Ishikawa (cell line): ENCODE measurements around the gene ST6GALNAC6.

Experiments
- CEBPB ChIP-seq: IDR thresholded peaks from 2 replicates; pipeline ENCODE4 v1.6.1; 2012
- CREB1 ChIP-seq: IDR thresholded peaks from 2 replicates; pipeline ENCODE4 v1.6.1; 2012; ENCODE audit warnings: low read depth
- EGR1 ChIP-seq: IDR thresholded peaks from 2 replicates; pipeline ENCODE4 v1.6.1; 2012
- EP300 ChIP-seq: IDR thresholded peaks from 2 replicates; pipeline ENCODE4 v1.6.1; 2012; ENCODE audit warnings: borderline replicate concordance
- FOXM1 ChIP-seq: IDR thresholded peaks from 2 replicates; pipeline ENCODE4 v1.6.1; 2012; ENCODE audit warnings: low read depth, borderline replicate concordance
- MAX ChIP-seq: IDR thresholded peaks from 2 replicates; pipeline ENCODE4 v1.6.1; 2012
- NFIC ChIP-seq: IDR thresholded peaks from 2 replicates; pipeline ENCODE4 v1.6.1; 2012
- RAD21 ChIP-seq: IDR thresholded peaks from 2 replicates; pipeline ENCODE4 v1.6.1; 2012; ENCODE audit warnings: low read depth
- TAF1 ChIP-seq: IDR thresholded peaks from 2 replicates; pipeline ENCODE4 v1.6.1; 2012; ENCODE audit warnings: low read depth, mild to moderate bottlenecking
- TCF12 ChIP-seq: IDR thresholded peaks from 2 replicates; pipeline ENCODE4 v1.6.1; 2012; ENCODE audit warnings: low read depth
- TEAD4 ChIP-seq: IDR thresholded peaks from 2 replicates; pipeline ENCODE4 v1.6.1; 2012
- USF1 ChIP-seq: IDR thresholded peaks from 2 replicates; pipeline ENCODE4 v1.6.1; 2012
- YY1 ChIP-seq: IDR thresholded peaks from 2 replicates; pipeline ENCODE4 v1.6.1; 2012; ENCODE audit warnings: low read depth
- TF ChIP-seq, protein P1 (sequence below): IDR thresholded peaks from 2 replicates; pipeline ENCODE4 v1.6.1; 2012; ENCODE audit warnings: low read depth, mild to moderate bottlenecking

DNA sequence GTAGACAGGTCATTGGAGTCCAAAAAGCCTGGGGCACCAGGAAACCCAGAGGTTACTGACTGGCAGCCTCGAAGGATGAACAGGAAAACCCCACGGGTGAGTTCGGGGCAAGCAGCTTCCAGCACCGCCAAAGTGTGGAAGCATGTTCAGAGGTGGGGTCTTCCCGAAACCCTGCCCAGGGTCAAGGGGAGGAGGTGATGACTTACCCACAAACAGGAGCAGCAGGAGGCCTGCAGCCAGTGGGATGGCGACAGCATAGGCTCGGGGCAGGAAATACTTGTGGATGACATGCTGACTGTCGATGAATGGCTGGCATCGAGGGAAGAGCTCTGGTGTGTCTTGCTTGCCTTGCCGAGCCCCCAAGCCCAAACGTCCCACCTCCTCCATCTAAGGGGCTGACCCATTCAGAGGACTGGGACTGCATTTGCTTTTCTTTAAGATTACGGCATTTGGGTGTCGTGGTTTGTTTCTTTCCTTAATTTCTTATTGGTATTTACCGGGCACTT is 37.0 kb upstream of the ST6GALNAC6 start:
- TF ChIP-seq, protein P1, sequence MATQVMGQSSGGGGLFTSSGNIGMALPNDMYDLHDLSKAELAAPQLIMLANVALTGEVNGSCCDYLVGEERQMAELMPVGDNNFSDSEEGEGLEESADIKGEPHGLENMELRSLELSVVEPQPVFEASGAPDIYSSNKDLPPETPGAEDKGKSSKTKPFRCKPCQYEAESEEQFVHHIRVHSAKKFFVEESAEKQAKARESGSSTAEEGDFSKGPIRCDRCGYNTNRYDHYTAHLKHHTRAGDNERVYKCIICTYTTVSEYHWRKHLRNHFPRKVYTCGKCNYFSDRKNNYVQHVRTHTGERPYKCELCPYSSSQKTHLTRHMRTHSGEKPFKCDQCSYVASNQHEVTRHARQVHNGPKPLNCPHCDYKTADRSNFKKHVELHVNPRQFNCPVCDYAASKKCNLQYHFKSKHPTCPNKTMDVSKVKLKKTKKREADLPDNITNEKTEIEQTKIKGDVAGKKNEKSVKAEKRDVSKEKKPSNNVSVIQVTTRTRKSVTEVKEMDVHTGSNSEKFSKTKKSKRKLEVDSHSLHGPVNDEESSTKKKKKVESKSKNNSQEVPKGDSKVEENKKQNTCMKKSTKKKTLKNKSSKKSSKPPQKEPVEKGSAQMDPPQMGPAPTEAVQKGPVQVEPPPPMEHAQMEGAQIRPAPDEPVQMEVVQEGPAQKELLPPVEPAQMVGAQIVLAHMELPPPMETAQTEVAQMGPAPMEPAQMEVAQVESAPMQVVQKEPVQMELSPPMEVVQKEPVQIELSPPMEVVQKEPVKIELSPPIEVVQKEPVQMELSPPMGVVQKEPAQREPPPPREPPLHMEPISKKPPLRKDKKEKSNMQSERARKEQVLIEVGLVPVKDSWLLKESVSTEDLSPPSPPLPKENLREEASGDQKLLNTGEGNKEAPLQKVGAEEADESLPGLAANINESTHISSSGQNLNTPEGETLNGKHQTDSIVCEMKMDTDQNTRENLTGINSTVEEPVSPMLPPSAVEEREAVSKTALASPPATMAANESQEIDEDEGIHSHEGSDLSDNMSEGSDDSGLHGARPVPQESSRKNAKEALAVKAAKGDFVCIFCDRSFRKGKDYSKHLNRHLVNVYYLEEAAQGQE: no peak
- no peak for TF ChIP-seq TAF1
- no peak for TF ChIP-seq EGR1
- no peak for TF ChIP-seq USF1
- TF ChIP-seq CEBPB: no peak
- no peak for TF ChIP-seq MAX
- TF ChIP-seq EP300: no peak
- TF ChIP-seq YY1: no peak
- no peak for TF ChIP-seq NFIC
- no peak for TF ChIP-seq CREB1
- no peak for TF ChIP-seq TCF12
- no peak for TF ChIP-seq RAD21
- no peak for TF ChIP-seq TEAD4
- TF ChIP-seq FOXM1: no peak
